ENCODE data around the gene PTPRN2. TPM values are rescaled to one million over a fixed set of nuclear protein-coding genes. Genes with fewer than 3 reads are reported as not detected.

Gene PTPRN2
- total and polyA plus RNA-seq, 2 experiments from 2014 or later: 0.28 TPM; not detected in 1

DNA sequence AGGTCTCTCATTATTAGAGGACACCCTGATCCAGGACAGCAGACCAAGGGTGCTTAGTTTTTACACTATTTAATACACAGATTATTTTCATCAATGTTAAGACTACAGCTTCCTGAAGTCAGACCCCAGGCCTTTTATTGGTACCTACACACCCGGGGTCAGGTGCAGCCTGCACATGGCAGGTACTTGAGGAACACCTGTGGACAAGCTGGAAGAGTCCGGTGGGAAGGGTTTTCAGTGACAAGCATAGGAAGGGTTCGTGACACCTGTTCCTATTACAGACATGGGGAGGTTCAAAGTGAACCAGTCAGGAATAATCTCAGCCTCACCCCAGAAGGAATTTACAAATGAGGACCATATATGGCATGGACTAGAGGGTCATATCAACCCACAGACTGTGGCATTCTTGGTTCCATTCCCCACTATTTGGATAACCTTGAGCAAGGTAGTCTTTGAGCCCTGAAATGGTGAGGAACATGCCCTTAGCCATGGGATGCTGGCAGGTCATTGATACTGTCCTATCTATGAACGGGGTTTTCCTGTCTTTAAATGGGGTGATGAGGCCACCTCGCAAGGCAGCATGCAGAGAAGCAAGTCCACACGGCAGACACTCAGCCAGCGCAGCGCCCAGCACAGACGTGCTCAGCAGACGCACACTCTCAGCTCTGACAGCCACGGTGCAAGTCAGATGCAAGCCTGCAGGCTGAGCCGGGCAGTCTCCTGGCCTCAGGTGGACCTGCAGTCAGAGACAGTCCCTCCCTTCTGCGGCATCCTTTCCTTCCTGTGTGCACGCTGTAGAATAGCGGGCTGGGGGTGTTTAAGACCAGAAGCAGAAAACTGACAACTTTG, 624.9 kb downstream of the PTPRN2 start:
- Histone ChIP-seq H3K4me3 (no peak overlapping the region), H3K36me3 (no peaks in the 10 kb centered on the region), H3K27me3 (peaks cover 7% of the 10 kb centered on the region), H3K4me1 (ENCODE audit: low read depth) (no peaks in the 10 kb centered on the region), H3K27ac (no peak overlapping the region), H3K9me3 (ENCODE audit: low read depth) (peaks cover 2% of the 10 kb centered on the region)
- TF ChIP-seq, protein P1, sequence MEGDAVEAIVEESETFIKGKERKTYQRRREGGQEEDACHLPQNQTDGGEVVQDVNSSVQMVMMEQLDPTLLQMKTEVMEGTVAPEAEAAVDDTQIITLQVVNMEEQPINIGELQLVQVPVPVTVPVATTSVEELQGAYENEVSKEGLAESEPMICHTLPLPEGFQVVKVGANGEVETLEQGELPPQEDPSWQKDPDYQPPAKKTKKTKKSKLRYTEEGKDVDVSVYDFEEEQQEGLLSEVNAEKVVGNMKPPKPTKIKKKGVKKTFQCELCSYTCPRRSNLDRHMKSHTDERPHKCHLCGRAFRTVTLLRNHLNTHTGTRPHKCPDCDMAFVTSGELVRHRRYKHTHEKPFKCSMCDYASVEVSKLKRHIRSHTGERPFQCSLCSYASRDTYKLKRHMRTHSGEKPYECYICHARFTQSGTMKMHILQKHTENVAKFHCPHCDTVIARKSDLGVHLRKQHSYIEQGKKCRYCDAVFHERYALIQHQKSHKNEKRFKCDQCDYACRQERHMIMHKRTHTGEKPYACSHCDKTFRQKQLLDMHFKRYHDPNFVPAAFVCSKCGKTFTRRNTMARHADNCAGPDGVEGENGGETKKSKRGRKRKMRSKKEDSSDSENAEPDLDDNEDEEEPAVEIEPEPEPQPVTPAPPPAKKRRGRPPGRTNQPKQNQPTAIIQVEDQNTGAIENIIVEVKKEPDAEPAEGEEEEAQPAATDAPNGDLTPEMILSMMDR (IDR thresholded peaks at IDR 0.05; ENCODE audit: low read depth, low read length): no peak
- DNase-seq (ENCODE audit: low read depth in 1 of 2, low spot score in 1 of 2): no peak

DNA sequence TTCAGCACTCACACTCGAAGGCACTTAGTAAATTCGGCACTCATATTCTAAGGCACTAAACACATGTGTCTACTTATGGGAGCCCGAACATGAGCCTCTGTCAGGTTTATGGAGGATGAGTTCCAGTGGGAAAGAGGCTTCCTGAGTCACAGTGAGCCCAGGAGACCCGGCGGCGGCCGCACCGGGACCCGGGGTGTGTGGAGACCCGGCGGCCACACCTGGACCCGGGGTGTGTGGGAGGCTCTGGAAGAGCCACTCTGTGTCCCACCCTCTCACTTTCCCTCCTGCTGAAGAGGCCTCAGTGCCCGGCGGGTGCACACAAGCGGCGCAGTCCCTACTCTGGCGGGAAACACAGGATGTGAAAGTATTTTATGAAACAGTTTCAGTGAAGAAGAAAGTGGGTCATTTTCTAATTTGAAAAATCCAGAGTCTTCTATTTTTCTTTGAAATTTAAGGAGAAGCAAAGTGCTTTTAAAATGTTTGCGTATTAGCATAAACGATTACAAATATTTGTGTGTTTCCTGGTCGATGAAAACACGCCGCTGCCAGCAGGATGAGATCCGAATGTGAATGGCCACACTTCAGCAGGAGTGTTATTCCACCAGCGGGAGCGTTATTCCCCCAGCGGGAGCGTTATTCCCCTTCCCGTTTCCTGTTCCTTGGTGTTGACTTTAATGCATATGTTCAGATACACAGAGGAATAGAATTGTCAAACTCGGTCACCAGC, 625.7 kb downstream of the PTPRN2 start:
- no peak overlapping the region for H3K4me3 ChIP-seq

DNA sequence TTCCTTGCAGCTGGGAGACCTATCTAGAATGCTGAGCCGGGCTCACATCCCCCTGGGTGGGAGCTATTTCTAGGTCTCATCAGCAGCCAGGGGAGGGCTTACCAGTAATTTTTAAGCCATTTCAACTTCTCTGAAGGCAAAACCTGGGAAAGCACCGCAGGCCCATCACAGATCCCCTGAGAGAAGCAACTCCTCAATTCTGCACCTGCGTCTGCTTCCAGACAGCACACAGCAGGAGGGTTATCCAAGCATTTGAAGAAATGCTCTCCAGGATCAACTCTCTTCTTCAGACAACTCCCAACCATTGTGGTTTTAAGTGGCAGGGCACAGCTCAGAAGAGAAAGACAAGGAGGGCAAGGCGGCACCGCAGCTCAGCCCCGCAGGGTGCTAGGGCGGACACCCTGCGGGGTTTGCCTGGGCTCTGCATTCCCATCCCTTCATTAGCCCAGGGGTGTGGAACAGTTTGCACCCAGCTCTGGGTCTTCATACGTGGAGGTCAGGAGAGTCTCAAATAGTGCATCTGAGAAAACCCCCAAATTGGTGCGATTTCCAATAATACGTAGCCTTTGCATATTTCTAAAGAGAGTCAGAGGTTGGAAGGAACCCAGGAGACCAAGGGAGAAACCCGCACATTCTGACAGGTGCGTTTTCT, 632.1 kb downstream of the PTPRN2 start:
- no peaks in the 10 kb centered on the region for H3K36me3 ChIP-seq
- no peak for DNase-seq (ENCODE audit: low read depth in 1 of 2, low spot score in 1 of 2)
- H3K27ac ChIP-seq: no peak overlapping the region
- H3K4me3 ChIP-seq: no peak overlapping the region
- no peaks in the 10 kb centered on the region for H3K27me3 ChIP-seq
- H3K4me1 ChIP-seq (ENCODE audit: low read depth): no peaks in the 10 kb centered on the region
- TF ChIP-seq, protein P1 (IDR thresholded peaks at IDR 0.05; ENCODE audit: low read depth, low read length): no peak
- peaks cover 2% of the 10 kb centered on the region for H3K9me3 ChIP-seq (ENCODE audit: low read depth)

More for the DNA sequence above, 625.7 kb downstream of the PTPRN2 start:
- peaks cover 7% of the 10 kb centered on the region for H3K27me3 ChIP-seq
- TF ChIP-seq, protein P1 (IDR thresholded peaks at IDR 0.05; ENCODE audit: low read depth, low read length): no peak
- H3K9me3 ChIP-seq (ENCODE audit: low read depth): peaks cover 2% of the 10 kb centered on the region
- H3K4me1 ChIP-seq (ENCODE audit: low read depth): no peaks in the 10 kb centered on the region
- DNase-seq (ENCODE audit: low read depth in 1 of 2, low spot score in 1 of 2): no peak
- H3K27ac ChIP-seq: no peak overlapping the region
- H3K36me3 ChIP-seq: no peaks in the 10 kb centered on the region

DNA sequence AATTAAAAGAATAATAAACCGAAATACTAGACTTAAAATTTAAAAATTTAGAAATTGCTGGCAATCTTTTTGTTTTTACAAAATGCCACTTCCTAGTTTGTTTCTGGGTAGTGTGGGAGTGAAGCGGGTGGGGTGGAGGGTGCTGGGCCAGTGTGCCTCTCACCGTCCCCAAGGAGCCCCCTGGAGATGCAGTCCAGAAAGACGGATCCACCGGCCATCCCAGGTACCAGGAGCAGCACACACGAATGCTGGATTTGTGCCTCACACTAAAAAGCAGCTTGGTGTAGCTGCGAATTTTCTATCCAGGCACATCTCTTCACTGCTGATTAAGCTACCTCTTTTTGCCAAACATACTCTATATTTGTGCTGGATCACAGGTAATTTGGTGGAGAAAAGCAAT, 632.7 kb downstream of the PTPRN2 start:
- DNase-seq (ENCODE audit: low read depth in 1 of 2, low spot score in 1 of 2): no peak
- no peaks in the 10 kb centered on the region for H3K4me1 ChIP-seq (ENCODE audit: low read depth)
- no peaks in the 10 kb centered on the region for H3K9me3 ChIP-seq (ENCODE audit: low read depth)
- no peaks in the 10 kb centered on the region for H3K36me3 ChIP-seq
- no peak overlapping the region for H3K4me3 ChIP-seq
- no peaks in the 10 kb centered on the region for H3K27me3 ChIP-seq
- H3K27ac ChIP-seq: no peak overlapping the region
- TF ChIP-seq, protein P1 (IDR thresholded peaks at IDR 0.05; ENCODE audit: low read depth, low read length): no peak

DNA sequence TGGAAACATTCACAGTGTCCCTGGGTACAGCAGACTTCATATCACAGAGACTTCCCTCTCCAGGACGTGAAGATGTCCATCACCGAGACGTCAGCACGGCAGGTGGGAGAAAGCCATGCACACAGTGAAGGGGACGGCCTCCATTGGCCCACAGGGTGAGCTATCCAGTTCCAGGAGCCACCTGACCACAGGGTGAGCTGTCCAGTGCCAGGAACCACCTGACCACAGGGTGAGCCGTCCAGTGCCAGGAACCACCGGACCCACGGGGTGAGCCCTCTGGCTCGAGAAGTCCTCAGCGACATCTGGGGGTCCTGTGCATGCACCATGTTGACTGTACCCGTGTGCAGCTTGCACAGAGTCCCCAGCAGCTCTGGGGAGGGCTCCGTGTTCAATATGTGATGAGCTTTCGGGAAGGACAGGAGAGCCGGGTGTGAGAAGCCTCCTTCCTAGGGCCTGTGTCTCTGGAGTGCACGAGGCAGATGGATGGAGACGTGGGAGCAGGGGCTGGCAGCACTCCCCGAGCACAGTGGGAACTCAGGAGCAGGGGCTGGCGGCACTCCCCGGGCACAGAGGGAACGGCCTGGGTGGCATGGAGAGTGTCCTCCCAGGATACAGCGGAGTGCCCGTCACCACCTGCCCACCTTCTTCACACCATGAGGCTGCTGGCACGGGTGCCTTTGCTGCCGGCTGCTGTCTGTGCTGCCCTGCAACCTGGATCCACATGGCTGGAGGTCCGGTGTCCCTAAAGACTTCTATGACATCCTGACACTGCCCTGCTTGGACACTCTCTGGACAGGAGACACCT, 634.6 kb downstream of the PTPRN2 start:
- Histone ChIP-seq H3K9me3 (ENCODE audit: low read depth) (no peaks in the 10 kb centered on the region), H3K4me1 (ENCODE audit: low read depth) (no peaks in the 10 kb centered on the region), H3K27ac (no peak overlapping the region), H3K36me3 (no peaks in the 10 kb centered on the region), H3K27me3 (no peaks in the 10 kb centered on the region), H3K4me3 (no peak overlapping the region)
- TF ChIP-seq, protein P1 (IDR thresholded peaks at IDR 0.05; ENCODE audit: low read depth, low read length): no peak
- DNase-seq (ENCODE audit: low read depth in 1 of 2, low spot score in 1 of 2): no peak

Measured in cardiac muscle cell (in vitro differentiated cells and primary cell).